Measurements from ENCODE around the gene PCDH15.

The PCDH15 gene

DNA sequence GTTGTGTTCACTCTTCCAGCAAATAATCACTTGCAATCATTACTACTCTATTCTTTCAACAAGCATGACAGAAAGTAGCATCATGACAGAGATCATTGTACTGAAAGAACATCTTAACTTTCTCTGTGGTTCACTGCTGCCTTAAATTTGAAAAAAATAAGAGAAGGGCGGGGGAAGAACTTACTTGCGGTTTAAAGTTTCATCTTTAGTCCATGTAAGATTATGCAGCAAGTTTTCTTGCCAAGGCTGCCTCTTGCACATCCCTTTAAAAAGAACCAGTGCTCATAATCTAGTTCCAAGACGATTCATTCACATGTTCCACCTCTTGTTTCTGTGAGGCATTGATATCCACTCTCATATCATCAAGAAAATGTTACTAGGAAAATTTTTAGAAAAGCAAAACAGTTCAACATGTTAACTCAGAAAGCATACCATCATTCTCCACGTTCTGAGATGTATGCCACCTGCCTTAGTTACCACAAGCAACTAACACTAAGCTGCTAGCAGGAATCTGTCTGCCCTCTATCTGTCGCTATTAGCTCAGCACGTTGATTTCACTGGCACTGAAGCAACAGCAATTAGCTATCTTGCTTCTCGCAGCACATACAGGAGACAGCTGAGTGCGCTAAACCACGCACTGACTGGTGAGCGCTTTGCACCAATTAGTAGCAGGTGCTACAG lies at the start of gene PCDH15:
Gene PCDH15 (minus strand): TSS at position 491 of the 681 bp plus-strand sequence. CDS start 136,969 bp downstream, outside the sequence.
- DNase-seq = no peak

DNA sequence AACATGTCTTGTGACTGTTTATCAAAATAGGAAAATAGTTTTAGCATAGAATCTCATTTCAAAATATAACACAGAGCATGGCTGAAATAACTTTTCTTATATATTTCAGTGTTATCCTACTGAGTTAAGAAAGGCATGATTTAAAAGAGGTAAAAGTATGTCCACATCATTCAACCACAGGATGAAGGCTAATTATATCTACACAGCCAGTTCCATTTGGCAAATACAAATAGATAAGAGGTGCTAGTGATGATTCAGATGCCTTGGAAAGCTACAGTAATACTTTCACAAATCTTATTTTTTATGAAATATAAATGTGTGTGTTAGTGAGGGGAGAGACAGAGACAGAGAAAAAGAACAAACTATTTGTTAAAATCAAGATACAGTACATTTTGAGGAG lies 42.9 kb upstream of the PCDH15 start:
- DNase-seq = no peak

DNA sequence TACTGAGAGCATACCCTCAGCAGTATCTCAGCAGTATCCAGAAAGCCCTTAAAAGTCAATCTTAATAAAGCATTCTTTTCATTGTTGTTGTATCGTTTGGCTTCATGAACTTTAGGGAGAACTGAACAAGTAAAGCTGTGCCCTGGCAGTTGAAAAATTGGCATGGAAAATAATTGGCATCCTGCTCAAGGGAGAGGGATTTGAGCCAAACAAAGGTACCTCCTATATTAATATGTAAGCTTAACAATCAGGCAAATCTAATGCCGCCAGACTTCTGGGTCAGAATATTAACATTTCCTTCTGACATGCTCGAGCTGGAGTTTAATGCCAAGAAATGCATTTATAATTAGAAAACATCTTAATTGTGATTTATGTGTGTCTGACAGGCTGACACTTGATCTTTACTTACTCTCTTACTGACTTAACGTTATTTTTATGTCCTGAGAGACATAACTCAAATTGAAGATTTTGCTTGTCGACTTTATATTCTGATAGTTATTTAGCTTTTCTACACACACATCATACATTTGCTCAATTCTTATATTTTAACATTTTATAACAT lies 42.1 kb upstream of the PCDH15 start:
- no peak for DNase-seq

DNA sequence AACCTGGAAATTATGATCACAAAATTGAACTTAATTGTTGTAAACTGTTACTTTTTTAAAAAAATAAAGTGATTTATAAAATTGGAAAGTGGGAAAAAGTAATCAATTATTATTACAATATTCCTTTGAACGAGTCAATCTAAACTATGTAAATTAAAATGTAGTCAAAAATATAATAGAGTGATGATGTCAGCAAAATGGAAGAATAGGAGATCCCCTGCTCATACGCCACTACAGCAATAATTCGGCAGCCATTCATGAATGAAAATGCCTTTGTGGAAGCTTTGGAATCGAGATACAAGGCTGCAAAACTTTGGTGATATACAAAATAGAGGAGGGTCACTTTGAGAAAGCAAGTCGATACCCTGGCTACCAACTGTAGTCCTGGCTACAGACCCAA lies 36.4 kb upstream of the PCDH15 start:
- no peak for DNase-seq

DNA sequence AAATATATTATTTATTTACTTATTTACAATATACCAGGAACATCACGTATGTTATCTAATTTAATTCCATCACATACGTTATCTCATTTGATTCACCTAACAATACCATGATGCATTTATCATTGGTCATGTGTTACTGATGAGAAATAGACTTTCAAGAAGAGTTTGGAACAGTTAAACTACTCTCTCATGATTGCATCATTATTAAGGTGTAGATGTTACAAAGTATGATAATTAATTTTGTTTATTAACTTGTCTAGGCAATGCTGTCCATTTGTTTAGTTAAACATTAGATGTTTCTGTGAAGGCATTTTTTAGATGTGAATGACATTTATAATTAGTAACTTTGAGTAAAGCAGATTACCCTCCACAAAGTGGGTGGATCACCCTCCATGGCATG lies 32.0 kb upstream of the PCDH15 start:
- DNase-seq = no peak

DNA sequence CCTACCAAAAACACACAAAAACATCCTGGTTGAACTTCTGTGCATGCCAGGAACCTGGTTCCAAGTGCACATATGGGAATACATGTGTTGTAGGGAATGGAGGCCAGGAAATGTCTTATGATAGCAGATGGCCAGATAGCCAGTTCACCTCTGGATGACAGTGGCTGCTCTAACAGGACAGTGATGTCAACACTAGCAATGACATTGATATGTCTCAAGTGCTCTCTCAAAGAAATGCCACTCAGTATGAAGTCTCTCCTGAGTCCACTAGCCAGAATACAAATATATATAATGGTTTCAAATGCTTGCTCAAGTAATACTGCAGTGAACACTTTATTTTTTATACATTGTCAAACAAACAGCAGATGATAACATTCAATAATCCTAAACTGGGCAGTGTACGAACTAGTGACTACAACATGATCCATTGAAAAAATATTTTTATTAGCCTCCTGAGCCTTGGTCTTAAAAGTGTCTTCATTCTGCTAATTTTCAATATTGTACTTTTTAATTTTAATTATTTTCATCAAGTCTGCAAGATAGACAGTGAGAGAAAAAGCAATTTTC lies 26.0 kb upstream of the PCDH15 start:
- DNase-seq = no peak

DNA sequence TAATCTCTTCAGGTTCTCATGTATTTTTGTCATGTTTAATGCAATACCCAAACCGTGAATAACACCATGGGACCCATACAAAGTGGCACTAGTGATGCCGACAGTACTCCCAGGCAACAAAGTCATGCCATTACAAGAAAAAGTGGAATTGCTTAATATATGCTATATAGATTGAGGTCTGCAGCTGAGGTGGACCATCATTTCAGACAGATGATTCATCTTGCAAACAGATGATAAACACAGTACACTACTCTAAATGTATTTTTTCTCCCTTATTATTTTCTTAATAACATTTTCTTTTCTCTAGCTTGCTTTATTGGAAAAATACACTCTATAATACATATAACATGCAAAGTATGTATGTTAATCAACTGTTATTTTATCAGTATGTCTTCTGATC lies 14.6 kb upstream of the PCDH15 start:
- DNase-seq = no peak

DNA sequence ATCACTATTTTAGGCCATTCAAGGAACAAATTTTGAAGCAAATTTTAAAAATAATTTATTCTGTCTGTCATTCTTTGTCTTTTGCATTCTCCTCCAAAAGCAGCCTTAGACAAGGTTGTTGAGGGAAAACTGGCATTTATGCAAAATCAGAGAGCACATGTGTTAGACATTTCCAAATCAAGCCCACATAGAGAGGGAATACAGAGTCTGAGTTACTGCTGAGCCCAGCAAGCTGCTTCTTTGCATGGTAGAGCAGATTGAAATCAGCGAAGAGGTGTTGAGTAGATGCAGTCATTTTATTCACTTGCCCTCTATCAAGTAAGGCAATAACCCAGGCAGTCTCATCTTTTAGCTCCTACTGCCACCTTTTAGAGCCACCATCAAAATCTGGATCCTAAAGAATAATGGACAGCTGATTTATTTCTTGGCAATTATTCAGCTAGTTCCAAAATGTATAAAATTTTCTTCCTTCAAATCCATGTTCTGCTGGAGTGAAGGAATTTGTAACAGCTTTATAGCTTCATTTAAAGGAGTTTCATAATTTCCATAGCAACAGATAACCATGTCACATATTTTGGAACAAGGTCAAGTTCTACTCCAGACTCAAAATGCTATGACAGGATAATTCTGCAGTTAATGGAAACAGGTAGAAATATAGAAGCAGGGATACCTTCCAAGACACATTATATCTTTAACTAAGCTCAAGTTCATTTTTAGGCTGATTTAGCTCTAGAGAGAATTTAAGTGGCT lies 7.3 kb upstream of the PCDH15 start:
- DNase-seq = no peak

DNA sequence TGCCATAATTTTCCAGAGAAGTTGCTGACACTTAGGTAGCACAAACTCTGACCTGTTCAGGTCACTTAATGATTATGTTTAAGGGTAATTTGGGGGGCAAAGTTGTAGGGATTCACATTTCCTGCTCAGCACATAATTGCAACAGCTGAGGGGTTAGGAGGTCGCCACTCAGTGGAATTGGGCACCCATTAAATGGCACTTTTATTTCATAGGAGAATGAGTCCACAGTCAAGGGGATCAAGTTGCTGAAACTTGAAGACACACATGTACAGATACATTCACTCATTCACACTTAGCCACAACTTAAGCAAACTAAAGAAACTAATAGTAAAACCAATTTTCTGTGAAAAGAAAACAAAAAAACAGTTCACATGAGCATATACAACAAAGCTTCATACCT lies 1.5 kb downstream of the PCDH15 start:
- DNase-seq = no peak

DNA sequence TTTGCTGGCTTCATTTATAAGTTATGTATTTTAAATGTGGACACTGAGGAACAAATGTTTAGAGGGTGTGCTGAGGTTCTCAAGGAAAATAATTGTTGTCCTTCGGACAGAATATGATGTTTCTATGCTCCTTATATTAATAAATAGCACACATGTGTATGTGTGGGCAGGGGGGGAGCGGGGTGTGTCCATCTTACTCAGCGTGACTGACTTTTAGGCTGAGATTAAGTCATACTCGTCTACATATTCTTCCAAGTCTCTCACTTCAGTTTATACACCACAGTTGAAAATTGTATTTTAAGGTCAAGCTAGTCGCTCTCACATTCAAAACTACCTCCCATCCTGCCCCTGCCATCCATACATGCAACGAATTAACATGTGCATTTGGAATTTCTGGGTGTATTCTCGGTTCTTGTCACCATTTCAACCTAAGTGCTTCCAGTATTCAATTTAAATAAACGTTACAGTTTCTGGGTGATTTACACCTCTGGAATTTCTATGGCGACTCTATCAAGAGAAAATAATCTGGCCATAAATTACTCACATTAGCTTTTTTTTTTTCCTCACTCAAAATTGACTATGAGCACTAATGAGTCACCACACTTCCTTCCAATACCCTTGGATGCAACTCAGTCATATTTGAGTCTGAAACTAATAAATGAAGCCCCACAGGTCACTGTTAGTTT lies 3.3 kb downstream of the PCDH15 start:
- DNase-seq = no peak

DNA sequence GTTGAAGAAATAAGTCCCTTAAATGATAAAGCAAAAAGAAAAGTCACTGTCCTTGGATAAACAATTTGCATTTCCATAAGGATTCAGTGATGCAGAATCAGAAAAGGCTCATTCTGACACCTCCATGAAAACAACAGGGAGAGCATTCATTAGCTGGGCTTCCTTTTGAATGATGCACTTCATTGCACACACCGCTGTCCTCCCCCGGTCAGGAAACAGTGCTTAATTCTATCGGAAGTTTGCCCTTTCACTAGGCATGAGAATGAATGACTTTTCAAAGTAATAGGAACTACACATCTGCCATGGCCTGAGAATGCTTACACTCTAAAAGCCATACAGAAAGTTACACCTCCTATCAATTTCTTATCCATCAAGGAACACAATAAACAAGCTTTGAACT lies 4.2 kb downstream of the PCDH15 start:
- DNase-seq = no peak

DNA sequence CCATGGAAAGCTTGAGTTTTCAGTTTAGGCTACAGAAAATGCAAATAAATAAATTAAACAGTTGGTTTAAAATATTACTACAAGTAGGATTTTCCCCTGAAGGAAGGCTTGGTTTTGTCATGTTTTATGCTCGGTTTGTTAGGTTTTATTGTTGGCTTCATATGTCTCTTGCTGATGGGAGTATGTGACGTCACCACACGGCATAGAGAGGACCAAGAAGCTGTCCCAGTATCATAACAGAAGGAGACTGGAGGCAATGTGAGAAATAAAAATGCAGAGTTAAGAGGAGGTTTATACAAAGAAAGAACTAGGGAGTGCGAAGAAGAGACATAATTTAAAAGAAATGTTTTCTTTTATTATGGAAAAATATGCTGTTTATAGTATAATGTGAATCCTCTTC lies 24.4 kb downstream of the PCDH15 start:
- no peak for DNase-seq

DNA sequence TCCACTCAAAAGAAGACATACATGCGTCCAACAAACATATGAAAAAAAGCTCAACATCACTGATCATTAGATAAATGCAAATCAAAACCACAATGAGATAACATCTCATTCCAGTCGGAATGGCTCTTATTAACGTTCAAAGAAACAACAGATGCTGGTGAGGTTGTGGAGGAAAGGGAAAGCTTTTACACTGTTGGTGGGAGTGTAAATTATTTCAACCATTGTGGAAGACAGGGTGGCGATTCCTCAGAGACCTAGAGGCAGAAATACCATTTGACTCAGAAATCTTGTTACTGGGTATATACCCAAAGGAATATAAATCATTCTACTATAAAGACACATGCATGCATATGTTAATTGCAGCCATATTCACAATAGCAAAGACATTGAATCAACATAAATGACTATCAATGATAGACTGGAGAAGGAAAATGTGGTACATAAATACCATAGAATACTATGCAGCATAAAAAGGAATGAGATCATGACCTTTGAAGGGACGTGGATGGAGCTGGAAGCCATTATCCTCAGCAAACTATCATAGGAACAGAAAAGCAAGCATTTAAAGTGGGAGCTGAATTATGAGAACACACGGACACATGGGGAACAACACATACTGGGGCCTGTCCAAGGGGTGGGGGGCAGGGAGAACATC lies 28.4 kb downstream of the PCDH15 start:
- DNase-seq = no peak

DNA sequence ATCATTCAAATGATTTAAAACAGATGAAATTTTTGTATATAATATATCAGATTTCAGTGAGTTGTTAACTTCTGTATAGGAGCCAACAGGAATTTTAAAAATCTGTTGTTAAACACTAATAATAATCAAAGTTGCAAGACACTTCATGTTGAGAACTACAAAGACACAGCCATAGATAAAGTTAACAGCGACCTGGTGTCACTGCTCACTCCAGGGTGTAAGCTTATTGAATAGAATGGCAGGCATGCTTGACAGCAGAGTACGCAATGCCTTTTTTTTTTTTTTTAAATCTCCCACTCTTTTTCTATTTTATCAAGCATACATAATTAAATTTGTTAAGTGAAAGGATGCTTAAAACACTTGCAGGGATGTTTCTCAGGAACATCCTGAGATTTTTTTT lies 32.0 kb downstream of the PCDH15 start:
- no peak for DNase-seq

DNA sequence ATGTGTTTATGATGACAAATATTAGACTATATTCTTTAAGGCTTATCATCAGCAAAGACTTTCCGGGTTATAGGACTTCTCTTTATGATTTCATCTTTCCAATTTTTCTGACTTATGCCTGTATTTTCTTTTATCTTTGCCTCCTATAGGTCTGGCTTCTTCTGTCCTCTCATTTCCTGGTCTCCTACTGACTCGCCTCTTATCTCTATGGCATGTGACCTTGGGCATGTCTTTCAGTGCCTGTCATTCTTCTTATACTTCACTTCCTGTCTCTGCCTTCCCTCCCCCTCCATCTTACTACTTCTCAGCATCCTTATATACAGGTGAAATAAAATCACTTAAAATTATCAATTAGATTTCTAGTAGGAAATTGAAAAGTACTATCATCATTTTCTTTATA lies 42.2 kb downstream of the PCDH15 start:
- DNase-seq = no peak

DNA sequence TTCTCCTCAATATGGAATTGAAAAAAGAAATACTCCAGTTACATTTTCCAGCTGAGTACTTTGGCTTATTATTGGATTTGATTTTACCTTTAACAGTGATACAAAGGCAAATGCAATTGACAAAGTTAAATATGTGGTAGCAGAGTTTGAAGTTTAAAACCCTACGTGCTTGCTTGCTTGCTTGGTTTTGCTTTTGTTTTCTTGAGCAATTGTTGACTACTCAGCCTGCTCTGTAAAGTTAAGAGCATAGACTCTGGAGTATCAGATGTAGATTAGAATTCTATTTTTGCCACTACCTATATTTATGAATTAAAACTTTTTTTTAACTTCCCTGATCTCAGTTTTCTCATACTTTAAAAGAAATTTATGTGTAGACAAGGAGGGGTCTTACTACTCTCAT lies 51.4 kb downstream of the PCDH15 start:
- no peak for DNase-seq

DNA sequence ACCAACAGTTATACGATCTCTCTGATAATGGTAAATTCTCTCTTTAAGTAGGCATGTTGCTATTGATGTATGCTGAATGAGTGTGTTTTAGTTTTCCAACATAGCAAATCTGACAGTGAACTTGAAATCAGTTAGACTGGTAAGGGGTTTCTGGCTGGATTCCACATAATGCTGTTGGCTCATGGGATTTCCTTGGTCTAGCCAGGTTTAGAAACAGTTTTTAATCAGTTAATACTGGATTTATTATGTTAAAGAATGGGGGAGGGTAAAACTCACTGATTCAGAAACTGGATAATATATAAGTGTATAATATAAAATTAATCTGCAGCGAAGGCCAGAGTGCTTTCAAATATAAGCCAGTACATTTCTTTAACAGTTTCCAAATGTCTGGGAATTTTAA lies 55.6 kb downstream of the PCDH15 start:
- DNase-seq = no peak

DNA sequence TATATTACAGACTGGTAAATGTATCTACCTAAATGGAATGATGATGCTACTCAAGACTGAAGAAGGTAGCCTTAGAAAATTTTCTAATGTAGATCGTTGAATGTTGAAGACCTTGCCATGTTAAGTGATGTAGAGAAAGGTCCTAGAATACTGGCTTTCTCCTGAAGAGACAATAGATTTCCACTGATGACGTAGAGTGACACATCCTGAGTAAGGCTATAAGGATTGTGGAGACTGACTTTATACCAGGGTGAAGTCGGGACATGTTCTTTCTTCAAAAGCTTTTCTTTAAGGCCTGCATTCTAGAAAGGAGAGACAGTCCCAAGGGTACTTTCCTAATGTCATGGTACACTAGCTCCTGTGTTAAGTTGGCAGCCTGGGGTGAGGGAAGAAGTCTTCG lies 58.6 kb downstream of the PCDH15 start:
- no peak for DNase-seq

DNA sequence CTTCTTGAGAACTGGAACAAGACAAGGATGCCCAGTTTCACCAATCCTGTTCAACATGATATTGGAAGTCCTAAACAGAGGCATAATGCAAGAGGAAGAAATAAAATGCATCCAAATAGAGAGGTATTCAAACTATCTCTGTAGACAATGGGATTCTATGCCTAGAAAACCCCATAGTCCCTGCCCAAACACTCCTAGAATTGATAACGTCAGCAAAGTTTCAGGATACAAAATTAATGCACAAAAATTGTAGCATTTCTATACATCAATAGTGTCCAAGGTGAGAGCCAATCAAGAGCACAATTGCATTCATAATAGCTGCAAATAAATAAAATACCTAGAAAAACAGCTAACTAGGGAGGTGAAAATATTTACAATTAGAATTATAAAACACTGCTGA lies 72.5 kb downstream of the PCDH15 start:
- no peak for DNase-seq

DNA sequence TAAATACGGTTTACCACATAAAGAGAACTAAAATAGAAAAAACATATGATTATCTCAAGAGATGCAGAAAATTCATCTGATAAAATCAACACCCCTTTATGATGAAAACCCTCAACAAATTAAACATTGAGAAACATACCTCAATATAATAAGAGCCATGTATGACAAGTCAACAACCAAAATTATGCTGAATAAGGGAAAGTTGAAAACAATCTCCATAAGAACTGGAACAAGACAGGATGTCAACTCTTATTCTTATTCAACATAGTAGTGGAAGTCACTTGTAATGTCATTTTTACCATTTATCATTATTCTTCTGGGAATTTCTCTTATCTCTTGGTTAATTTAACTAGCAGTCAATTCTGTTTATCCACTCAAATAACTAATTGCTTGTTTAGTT lies 79.0 kb downstream of the PCDH15 start:
- DNase-seq = no peak

DNA sequence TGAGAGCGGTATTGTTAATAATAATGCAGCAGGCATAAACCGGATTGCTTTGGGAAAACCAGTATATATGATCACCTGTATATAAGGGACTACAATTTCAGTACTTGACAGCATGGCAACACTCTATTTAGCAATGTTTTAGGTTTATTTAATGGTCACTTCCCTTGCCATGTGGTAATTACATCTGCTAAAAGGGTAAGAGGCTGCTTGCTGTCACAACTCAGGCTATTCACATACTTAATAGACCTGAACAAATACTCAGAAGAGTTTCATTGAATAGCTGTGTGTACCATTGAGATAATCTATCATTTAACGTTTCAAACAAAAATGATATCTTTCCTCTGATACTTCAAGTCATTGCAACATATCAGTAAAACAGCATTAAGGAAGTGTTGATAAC lies 90.1 kb downstream of the PCDH15 start:
- no peak for DNase-seq

DNA sequence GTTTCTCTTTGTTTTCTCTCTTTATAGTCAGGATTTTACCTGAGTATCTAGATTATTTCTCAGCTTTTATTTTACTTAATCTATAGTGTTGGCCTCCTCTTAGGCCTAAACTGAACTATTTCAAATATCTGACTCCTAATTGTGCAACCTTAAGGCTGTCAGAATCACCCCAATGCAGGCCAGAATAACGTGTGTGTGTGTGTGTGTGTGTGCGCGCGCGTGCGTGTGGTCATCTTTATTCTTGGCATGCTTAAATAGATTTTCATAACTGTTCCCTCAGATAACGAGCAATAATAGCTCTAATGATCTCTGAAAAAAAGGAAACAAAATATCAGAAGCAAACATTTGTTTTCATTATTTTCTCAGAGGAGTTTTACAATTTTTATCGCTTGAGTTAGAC lies 92.4 kb downstream of the PCDH15 start:
- DNase-seq = no peak

DNA sequence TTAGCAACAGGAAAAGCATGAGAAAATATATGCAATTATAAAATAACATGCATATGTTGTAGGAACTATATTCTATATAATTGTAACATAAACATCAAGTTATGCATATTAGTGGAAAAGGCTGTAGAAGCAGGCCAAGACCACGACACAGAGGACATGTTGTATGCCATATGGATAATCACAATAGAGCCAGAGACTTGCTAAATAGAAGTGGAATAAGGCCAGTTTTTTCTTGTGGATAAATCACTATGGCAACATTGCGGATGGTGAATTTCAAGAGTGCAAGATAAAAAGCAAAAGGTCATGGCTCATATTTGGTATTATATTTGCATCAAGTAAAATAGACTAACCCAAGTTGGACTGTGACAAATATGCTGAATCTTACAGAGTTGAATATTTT lies 93.0 kb downstream of the PCDH15 start:
- no peak for DNase-seq
